HG03045 (cell line): ENCODE measurements around the gene CLN3.
"Not testable (repeated sequence)": the region's sequence is repeated elsewhere in the genome, so short reads cannot be mapped to it uniquely, and the experiment has no call there.

ENCODE experiments used
- ATAC-seq: cut with Tn5 transposase; IDR thresholded peaks from one replicate; pipeline ENCODE4 v1.9.1; 2021; ENCODE audit warnings: mild to moderate bottlenecking, moderate library complexity; ENCODE audit not compliant: unreplicated experiment

CLN3 gene

DNA sequence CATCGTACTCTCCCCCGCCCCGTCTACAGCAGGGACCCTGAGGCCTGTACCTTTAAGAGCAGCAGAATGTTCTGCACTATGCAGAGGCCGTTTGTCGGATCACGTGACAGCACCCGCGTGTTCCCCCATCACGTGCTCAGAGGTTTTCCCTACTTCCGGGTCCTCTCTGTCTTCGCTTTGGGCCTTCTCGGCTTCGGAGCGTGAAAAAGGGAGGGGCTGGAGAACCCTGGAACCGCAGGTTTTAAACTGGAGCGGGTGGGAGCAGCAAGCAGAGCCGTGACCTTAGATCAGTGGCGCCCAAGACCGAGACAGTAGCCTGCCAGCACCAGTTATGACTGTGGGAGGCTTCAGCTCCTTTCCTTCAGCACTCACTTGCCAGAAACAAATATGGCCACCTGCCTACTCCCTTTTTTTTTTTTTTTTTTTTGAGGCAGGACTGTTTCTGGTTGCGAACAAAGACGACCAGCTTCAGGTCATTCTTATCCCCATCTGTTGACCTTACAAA is at the start of gene CLN3:
TSS of gene CLN3 (minus strand) at position 105 of the 505 bp plus-strand sequence. CDS start 315 bp downstream, outside the sequence.
- ATAC-seq, result peak; percentile 71

DNA sequence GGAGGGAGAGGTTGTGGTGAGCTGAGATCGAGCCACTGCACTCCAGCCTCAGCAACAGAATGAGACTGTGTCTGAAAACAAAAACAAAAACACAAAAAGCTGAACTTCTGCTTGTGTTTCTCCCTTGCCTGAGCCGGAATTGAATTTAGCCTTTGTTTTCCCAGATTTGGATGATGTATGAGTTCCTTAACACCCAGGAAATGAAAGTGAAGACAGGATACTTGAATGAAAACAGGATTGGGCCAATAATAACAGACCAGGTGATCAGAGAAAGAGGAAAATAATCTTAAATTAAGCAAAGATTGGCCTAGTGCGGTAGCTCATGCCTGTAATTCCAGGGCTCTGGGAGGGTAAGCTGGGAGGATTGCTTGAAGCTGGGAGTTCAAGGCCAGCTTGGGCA is 48.5 kb upstream of the CLN3 start:
- ATAC-seq, result no peak

DNA sequence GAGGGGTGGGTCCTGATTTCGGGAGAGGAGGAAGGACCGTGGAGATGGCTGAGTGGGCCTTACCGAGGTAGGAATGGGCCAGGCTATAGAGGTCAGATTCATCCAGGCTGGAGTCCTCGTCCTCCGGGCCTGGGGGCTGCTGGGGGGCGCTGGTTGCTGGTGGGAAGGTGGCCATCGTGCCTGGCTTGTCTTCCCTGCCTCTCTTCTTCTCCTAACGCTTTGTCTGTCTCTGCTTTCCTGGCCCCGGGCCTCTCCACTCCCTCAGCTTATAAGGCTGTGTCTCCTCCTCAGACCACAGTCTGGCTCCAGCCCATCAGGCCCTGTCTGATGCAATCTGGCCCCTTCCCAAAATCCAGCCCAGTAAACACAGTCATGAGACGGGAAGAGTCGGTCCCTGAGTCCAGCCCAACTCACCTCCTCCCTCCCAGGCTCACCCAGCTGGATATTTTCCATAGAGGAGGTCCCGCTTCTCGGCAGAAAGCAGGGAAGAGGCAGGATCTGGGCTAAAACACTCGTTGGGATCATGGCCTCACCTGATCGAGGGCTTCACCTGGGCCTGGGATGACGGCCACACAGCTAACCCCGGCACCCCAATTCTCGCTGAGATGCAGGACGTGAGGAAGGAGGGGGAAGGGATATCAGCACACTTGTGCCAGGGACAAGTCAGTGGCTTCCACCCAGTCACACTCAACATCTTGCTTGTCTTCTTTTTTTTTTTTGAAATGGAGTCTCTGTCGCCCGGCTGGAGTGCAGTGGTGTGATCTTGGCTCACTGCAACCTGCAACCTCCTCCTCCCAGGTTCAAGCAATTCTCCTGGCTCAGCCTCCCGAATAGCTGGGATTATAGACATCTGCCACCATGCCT is 47.1 kb upstream of the CLN3 start, which contains the start of gene NUPR1:
TSS of gene NUPR1 (minus strand) at position 242 of the 864 bp plus-strand sequence. CDS start at position 175, 67 bp downstream.
- ATAC-seq, result no peak

DNA sequence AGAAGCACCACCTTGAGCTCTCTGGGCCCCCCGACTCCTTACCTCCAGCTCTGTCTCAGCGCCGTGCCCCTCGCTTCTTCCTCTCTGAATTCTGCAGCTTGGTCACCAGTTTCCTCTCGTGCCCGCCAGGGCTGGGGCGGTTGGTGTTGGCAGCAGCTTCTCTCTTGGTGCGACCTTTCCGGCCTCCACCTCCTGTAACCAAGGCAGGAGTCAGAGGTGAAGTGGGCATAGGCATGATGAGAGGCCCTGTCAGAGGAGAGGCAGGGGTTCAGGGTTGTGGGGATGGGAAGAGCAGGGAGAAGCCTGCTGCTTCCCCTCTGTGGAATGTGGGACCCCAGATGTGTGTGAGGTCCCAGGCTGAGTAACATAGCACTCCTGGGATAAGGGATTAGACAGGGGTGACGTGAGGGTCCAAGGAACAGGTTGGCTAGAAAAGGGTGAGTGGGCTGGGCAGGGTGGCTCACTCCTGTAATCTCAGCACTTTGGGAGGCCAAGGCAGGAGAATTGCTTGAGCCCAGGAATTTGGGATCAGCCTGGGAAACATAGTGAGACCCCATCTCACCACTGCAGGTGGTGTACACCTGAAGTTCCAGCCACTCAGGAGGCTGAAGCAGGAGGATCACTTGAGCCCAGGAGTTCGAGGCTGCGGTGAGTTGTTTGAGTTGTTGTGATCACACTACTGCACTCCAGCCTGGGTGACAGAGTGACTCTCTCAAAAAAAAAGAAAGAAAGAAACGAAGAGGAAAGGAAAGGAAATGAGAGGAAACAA is 46.3 kb upstream of the CLN3 start:
- ATAC-seq, result no peak

DNA sequence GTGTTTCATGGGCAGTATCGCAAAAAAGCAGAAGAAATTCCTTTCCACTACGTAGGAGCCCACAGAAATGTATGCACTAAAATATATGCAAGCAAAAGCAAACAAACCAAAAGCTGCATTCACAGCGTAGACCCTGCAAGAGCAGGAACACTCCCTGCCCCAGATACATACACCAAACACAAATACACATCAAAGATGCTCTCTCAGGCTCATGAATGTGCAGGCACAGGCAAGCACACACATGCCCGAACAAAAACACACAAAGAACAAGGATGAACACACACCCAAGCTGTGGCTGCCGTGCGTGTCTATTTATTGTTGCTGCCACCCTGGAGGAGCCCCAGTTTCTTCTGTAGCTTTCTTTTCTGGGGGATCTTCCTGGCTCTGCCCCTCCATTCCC is 45.2 kb upstream of the CLN3 start:
- no peak for ATAC-seq

DNA sequence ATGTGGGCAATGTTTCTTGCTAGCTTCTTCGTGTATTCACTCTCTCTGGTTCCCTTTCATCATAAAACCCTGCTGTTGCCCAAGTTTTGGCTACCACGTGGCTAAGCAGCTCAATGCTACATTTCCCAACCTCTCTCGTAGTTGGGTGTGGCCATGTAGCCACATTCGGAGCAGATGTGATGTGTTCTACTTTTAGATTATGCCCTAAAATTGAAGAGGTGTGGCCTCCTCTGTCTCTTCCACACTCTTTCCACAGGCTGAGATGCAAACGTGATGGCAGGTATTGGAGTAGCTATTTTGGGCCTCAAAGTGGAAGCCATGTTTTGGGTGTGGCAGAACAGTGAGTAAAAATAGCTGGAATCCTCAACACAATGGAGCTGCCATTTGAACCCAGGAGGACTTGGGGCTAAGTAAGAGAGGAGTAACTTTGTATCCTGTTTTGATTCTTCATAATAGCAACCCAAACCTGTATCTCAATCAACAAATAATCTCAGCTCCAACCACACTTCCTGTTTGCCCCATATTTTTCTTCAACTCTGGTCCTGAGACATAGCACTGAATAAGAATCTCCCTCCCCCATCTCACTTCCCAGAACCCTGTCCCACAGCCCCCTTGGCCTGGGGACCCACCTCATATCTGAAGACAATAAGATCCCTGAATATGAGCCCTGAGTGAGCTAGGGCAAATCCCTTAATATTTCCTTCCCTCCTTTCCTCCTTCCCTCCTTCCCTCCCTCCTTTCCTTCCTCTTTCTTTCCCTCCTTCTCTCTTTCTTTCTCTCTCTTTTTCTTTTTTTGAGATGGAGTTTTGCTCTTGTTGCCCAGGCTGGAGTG is 42.9 kb upstream of the CLN3 start:
- ATAC-seq, result no peak

DNA sequence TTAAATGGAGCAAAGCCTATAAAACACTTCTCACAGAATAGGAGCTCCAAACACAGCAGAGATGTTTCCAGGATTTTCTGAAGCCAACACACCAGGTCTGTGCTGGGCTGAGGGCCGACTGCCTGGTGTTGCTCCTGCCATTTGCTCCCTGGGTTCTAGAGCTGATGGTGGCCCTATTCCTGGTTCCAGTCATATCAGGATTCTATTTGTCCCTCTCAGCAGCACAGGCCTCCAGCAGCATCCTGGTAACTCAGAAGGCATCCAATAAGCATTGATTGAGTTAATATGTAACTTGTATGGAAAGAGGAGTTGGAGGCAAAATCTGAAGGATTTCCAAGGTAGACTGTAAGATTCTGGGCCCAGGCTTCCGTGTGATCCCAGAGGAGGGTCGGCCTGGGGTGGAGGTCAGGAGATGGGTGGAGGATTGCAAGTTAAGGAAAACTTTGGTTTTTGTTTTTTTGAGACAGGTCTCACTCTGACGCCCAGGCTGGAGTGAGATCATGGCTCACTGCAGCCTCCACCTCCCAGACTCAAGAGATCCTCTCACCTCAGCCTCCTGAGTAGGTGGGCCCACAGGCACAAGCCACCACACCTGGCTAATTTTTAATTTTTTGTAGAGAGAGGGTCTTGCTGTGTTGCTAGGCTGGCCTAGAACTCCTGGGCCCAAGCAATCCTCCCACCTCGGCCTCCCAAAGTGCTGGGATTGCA is 41.2 kb upstream of the CLN3 start:
- ATAC-seq, result no peak

DNA sequence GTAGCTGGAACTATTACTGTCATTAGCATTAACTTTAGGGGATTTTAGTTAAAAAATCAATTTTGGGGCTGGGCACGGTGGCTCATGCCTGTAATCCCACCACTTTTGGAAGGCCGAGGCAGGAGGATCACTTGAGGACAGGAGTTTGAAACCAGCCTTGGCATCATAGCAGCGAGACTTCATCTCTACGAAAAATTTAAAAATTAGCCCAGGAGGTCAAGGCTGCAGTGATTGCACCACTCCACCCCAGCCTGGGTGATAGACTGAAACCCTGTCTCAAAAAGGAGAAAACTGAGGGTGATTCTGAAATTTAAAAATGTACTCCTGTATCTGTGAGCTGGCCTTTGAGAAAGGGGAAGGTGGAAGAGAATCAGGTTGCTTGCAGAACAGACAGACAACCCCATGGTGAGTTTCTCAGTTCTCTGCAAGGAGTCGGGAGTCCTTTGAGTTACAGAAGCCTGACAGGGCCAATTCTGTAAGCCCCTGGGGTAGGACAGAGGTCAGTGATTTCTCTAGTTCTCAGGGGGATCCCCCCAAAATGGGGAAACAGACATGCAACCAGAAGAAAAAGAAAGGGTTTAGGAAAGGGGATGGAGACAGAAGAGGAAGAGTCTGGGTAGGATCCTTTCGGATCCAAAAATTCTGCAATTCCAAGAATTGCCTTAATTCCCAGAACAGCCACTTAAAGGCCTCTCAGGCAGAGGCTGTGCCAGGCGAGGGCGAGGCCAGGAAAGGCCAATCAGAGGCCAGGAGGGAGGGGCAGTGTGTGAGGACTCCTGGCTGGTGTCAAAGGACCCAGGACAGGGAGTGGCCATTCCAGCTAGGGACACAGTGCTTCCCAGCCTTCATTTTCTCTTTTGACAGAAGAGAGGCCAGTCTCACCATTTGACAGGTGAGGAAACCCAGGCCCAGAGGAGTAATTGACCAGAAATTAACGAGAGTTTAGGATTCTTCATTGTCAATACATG is 40.2 kb upstream of the CLN3 start:
- ATAC-seq, result no peak

DNA sequence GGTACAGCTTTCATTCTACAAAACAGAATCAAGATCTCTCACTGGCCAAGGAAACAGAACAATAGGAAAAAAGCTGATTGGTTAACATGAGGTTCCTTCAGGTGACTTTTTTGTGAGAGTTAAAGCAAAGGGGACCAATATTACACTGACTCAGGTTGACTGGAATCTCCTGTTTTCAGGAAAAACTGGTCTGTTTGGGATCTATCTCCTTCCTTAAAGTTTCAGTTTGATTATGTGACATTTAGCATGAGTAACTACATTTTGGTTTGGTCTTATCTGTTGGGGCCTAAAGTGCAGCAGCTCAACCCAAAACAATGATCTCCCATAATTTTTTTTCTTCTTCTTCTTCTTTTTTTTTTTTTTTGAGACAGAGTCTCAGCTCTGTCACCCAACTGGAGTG is 37.2 kb upstream of the CLN3 start:
- no peak for ATAC-seq

DNA sequence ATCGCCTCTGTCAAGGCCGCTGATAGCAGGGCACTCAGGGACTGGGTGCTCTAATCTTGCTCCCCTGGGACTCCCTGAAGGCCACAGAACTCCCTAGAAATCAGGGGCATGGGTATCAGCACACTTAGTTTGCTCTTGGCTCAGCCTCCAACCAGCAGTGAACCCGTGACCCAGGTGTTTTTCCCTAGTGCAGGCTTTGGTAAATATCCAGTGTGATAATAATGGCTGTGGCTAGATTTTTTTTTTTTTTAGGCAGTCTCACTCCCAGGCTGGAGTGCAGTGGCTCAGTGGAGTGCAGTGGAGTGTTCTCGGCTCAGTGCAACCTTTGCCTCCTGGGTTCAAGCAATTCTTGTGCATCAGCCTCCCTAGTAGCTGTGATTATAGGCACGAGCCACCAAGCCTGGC is 36.6 kb upstream of the CLN3 start:
- ATAC-seq, result no peak

DNA sequence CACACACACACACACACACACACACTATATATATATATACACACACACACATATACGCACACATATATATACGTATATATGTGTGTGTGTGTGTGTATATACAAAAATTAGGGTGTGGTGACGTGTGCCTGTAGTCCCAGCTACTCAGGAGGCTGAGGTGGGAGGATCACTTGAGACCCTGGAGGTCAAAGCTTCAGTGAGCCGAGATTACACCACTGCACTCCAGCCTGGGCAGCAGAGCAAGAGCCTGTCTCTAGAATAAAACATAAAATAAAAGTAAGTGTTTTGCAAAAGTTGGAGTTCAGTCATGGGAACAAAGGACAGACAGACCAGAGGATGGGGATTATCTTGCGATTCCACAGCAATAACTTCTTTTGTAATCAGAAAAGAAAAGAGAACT is 36.1 kb upstream of the CLN3 start:
- no peak for ATAC-seq

DNA sequence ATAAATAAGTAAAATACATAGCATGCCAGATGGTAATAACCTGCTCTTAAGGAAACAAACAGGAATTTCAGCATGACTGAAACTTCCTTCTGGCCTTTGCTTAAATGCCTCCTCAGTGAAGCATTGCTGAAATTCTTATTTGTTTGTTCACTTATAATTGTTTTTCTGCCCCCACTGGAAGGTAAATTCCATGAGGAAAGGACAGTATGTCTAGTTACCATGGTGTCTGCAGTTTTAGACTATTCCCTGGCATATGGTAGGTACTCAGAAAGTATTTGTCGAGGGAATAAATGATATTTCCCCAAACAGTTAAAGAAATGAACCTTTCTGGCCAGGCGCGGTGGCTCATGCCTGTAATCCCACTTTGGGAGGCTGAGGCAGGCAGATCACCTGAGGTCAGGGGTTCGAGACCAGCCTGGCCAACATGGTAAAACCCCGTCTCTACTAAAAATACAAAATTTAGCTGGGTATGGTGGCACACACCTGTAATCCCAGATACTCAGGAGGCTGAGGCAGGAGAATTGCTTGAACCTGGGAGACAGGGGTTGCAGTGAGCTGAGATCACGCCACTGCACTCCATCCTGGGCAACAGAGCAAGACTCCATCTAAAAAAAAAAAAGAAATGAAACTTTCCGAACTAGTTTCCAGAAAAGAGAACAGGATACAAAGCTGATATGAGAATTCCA is 35.4 kb upstream of the CLN3 start:
- ATAC-seq, result not testable (repeated sequence)

DNA sequence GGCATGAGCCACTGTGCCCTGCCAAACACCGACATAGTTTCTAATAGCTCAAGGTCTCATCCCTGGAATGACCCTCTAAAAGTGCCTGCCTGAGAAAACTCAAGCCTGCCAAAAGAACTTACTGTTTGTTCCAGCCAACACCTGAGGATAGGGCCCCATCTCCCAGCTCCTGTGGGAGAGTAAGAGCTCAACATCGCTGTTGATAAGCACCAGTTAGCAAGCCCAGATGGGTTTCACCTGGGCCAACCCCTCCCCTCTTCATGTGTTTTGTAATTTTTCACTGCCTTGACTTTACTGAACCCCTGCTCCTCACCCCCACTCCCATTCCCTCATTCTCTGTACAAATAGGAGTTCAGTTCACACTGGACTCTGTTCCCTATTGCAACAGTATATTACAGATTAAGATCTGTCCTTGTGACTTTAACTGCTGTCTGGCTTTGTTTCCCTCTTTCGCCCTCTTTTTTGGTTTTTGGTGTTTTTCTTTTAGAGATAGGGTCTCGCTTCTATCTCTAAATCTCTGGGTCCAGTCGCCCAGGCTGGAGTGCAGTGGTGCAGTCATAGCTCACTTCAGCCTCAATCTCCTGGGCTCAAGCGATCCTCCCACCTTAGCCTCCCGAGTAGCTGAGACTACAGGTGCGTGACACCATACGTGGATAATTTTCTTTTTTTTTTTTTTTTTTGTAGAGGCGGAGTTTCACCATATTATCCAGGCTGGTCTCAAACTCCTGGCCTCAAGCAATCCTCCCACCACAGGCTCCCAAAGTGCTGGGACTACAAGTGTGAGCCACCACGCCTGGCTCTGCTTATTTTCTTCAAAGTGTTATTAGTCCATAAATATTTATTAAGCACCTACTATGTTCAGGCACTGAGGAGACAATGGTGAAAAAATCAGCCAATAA is 34.6 kb upstream of the CLN3 start:
- no peak for ATAC-seq

DNA sequence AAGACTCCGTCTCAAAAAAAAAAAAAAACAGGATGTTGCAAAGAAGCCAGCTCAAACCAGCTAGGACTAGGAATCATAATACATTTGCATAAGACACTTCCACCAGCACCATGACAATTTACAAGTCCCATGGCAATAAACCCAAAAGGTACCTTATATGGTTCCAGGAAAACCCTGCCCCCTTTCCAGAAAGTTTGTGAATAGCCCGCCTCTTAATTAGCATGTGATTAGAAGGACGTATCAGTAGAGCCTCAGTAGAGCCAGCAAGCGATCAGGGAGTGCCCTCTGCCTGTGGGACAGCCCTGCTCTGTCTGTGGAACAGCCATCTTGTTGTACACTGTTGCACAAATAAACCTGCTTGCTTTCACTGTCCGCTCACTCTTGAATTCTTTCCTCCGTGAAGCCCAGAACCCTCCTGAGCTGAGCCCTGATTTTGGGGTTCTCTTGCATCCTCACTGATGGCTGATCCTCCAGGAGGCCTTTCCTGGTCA is 32.9 kb upstream of the CLN3 start:
- no peak for ATAC-seq

DNA sequence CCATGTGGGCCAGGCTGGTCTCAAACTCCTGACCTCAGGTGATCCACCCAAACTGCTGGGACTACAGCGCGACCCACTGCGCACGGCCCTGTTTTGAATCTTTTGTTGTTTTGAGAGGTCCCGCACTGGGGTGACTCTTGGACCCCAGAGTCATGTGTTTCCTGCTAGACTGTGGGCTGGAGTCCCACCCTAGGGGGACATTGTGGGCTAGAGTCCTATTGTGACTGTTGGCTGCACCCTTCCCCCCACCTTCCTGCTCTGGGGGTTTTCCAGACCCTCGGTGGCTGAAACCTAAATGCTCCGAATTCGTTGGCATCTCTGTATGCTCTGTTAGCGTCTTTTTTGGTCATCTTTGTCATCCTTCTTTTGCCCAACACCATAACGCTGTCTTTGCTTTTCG is 30.9 kb upstream of the CLN3 start:
- ATAC-seq, result no peak

DNA sequence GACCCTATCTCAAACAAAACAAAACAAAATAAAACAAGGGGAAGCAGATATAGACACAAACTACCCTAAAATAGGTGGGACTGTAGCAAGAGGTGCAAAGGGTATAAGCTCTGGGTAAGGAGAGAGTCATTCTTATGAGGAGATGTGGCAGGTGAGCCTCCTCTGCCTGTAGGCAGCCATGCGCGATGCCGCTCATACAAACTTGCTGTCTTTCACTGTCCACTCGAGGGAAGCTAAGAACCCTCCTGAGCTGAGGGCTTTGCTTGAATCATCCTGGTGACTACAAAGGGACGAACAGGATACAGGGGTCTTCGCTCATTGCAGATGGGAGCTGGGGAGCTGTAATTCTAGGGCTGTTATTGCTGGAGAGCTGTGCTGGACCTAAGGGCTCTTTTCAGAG is 29.6 kb upstream of the CLN3 start:
- ATAC-seq, result no peak

DNA sequence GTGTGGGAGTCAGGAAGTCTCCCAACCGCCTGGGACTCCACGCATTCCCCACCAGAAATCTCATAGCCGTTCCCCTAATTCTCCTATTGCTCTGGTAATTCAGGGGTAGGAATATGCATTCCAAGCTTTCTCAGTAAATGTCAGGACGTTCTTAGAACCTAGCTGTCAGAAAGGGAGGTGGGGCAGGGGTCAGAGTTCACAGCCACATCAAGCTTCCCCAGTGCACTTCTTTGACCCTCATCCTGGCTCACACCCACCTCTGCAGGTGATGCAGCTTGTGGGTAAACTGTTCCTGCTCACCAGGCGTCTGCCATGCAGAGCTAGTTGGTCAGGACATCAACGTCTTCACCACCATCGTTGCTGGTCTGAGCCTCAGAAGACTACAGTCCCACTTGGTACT is 28.8 kb upstream of the CLN3 start:
- no peak for ATAC-seq
